Esophagus muscularis mucosa (tissue), 3 donors: Measurements from ENCODE around the gene INSL6.

Experiments
- POLR2AphosphoS5 ChIP-seq, 2 donors: sonication (generic); formaldehyde crosslinking; IDR thresholded peaks; one replicate each; pipeline ENCODE4 v1.6.1; 2017; ENCODE audit warnings: antibody characterized with exemption in 2 of 2
- TF ChIP-seq, protein P1 (sequence below), 3 experiments: fragments of 200-600 bp in 2 of 3; fragments of 450-650 bp in 1 of 3; sonication (generic) in 2 of 3; IDR thresholded peaks; one replicate each; pipeline ENCODE4 v1.5.1; 2017 to 2019; ENCODE audit warnings: antibody characterized with exemption in 3 of 3, mild to moderate bottlenecking in 2 of 3, moderate library complexity in 1 of 3

DNA sequence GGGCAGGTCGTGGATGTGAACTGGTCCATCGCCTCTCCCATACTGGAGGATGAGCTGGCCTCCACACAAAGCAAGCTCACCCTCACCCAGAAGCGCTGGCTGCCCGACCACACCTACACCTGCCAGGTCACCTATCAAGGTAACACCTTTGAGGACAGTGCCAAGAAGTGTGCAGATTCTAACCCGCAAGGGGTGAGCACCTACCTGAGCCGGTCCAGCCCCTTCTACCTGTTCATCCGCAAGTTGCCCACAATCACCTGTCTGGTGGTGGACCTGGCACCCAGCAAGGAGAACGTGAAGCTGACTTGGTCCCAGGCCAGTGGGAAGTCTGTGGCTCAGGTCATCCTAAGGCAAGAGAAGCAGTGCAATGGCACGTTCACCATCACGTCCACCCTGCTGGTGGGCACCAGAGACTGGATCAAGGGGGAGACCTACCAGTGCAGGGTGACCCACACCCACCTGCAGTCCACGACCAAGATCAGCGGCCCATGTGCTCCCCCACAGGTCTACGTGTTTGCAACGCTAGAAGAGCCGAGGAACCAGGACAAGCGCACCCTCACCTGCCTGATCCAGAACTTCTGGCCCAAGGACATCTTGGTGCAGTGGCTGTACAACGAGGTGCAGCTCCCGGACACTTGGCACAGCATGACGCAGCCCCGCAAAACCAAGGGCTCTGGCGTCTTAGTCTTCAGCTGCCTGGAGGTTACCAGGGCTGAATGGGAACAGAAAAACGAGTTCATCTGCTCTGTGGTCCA, 71.3 kb downstream of the INSL6 start:
- no peak for TF ChIP-seq POLR2AphosphoS5 (IDR thresholded peaks at IDR 0.05)
- TF ChIP-seq, protein P1, sequence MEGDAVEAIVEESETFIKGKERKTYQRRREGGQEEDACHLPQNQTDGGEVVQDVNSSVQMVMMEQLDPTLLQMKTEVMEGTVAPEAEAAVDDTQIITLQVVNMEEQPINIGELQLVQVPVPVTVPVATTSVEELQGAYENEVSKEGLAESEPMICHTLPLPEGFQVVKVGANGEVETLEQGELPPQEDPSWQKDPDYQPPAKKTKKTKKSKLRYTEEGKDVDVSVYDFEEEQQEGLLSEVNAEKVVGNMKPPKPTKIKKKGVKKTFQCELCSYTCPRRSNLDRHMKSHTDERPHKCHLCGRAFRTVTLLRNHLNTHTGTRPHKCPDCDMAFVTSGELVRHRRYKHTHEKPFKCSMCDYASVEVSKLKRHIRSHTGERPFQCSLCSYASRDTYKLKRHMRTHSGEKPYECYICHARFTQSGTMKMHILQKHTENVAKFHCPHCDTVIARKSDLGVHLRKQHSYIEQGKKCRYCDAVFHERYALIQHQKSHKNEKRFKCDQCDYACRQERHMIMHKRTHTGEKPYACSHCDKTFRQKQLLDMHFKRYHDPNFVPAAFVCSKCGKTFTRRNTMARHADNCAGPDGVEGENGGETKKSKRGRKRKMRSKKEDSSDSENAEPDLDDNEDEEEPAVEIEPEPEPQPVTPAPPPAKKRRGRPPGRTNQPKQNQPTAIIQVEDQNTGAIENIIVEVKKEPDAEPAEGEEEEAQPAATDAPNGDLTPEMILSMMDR (IDR thresholded peaks at IDR 0.05): no peak
